GM23338 (cell line): ENCODE results near the gene MARF1. TPM values are rescaled to one million over a fixed set of nuclear protein-coding genes. Genes with fewer than 3 reads are reported as not detected.

Experiments used
- ATAC-seq: fragments of 200-7000 bp; cut with Tn5 transposase; 3 replicates; pipeline ENCODE4 v1.9.1; 2020
- DNase-seq: peaks from one replicate; pipeline ENCODE4 v3.0.0-alpha.2; 2015; ENCODE audit warnings: low spot score
- H2AFZ ChIP-seq: fragments of 200-600 bp; sonication (generic); 2 replicates; pipeline ENCODE4 v1.8.0; 2016; ENCODE audit warnings: antibody characterized with exemption, mild to moderate bottlenecking, moderate library complexity
- H3F3A ChIP-seq: fragments of 200-600 bp; sonication (generic); replicated peaks from 2 replicates; pipeline ENCODE4 v1.8.0; 2017; ENCODE audit warnings: antibody characterized with exemption, mixed run types, low read depth
- H3K27ac ChIP-seq: fragments of 200-600 bp; sonication (generic); 2 replicates; pipeline ENCODE4 v1.6.1; 2016; ENCODE audit warnings: low read depth
- H3K27me3 ChIP-seq: fragments of 200-600 bp; sonication (generic); 2 replicates; pipeline ENCODE4 v1.8.0; 2016; ENCODE audit warnings: mild to moderate bottlenecking, mixed run types, moderate library complexity; ENCODE audit not compliant: insufficient read depth
- H3K36me3 ChIP-seq: fragments of 200-600 bp; sonication (generic); 2 replicates; pipeline ENCODE4 v1.8.0; 2016; ENCODE audit warnings: mild to moderate bottlenecking; ENCODE audit not compliant: insufficient read depth
- H3K4me1 ChIP-seq: fragments of 200-600 bp; sonication (generic); 2 replicates; pipeline ENCODE4 v1.8.0; 2016; ENCODE audit warnings: mild to moderate bottlenecking, moderate library complexity; ENCODE audit not compliant: insufficient read depth
- H3K4me2 ChIP-seq: fragments of 200-600 bp; sonication (generic); 2 replicates; pipeline ENCODE4 v1.7.1; 2017; ENCODE audit warnings: mixed run types
- H3K4me3 ChIP-seq: fragments of 200-600 bp; sonication (generic); 2 replicates; pipeline ENCODE4 v1.6.1; 2016; ENCODE audit warnings: mixed run types
- H3K79me2 ChIP-seq: fragments of 200-600 bp; sonication (generic); replicated peaks from 2 replicates; pipeline ENCODE4 v1.8.0; 2017; ENCODE audit warnings: mild to moderate bottlenecking; ENCODE audit not compliant: insufficient read depth
- H3K9me2 ChIP-seq: fragments of 200-600 bp; sonication (generic); 2 replicates; pipeline ENCODE4 v1.8.0; 2017; ENCODE audit not compliant: insufficient read depth
- H4K20me1 ChIP-seq: fragments of 200-600 bp; sonication (generic); replicated peaks from 2 replicates; pipeline ENCODE4 v1.8.0; 2017; ENCODE audit warnings: mild to moderate bottlenecking; ENCODE audit not compliant: insufficient read depth
- H3K27ac Mint-ChIP-seq: 2 replicates; pipeline ENCODE4 v1.8.0; 2020; ENCODE audit warnings: inconsistent platforms, mild to moderate bottlenecking, moderate library complexity, mixed read lengths
- H3K27me3 Mint-ChIP-seq: 3 replicates; pipeline ENCODE4 v1.8.0; 2022; ENCODE audit warnings: low read depth, mild to moderate bottlenecking, moderate library complexity, mixed read lengths, inconsistent platforms; ENCODE audit not compliant: insufficient read depth, poor library complexity
- H3K36me3 Mint-ChIP-seq: 3 replicates; pipeline ENCODE4 v1.8.0; 2021; ENCODE audit warnings: low read depth, mild to moderate bottlenecking, inconsistent platforms, moderate library complexity, mixed read lengths
- H3K4me1 Mint-ChIP-seq: 3 replicates; pipeline ENCODE4 v1.8.0; 2020; ENCODE audit warnings: mild to moderate bottlenecking, inconsistent platforms, mixed read lengths
- H3K4me3 Mint-ChIP-seq: 3 replicates; pipeline ENCODE4 v1.8.0; 2021; ENCODE audit warnings: moderate library complexity, mild to moderate bottlenecking, inconsistent platforms, mixed read lengths
- H3K9me3 Mint-ChIP-seq: 3 replicates; pipeline ENCODE4 v1.8.0; 2020; ENCODE audit warnings: moderate library complexity, mild to moderate bottlenecking, inconsistent platforms, mixed read lengths
- ZNF331 ChIP-seq: fragments of 250-450 bp; sonication (Bioruptor Pico); IDR thresholded peaks from 2 replicates; pipeline ENCODE4 v1.5.0; 2020; ENCODE audit warnings: low read depth, mild to moderate bottlenecking, moderate library complexity
- polyA plus RNA-seq: library from polyadenylated mRNA; unstranded; fragments of >200 nt; fragmentation: Nextera tagmentation; extraction: Ambion mirVana; gene quantifications from 2 replicates; pipeline ENCODE4 v1.2.1, GENCODE V29; 2016
- total RNA-seq: library from RNA; depleted of rRNA; stranded (reverse); fragments of >200 nt; shearing (Covaris generic); gene quantifications from 2 replicates; pipeline ENCODE4 v1.2.3, GENCODE V29; 2014
- TF ChIP-seq, protein P1 (sequence below), 2 experiments: fragments of 200-600 bp in 1 of 2; sonication (generic) in 1 of 2; conservative IDR thresholded peaks; 2 replicates each; pipeline versions ENCODE4 v1.5.1 to v1.6.1; 2016 to 2017; ENCODE audit warnings: antibody characterized with exemption in 2 of 2, low read depth in 2 of 2, mild to moderate bottlenecking in 2 of 2, moderate library complexity in 1 of 2
- TF ChIP-seq, protein P2 (sequence below): IDR thresholded peaks from one replicate; pipeline ENCODE4 v1.6.1; 2018; ENCODE audit warnings: antibody characterized with exemption; ENCODE audit not compliant: unreplicated experiment
- TF ChIP-seq, protein P3 (sequence below): IDR thresholded peaks from 2 replicates; pipeline ENCODE4 v1.6.1; 2016; ENCODE audit warnings: antibody characterized with exemption
- TF ChIP-seq, protein P4 (sequence below): fragments of 250-450 bp; sonication (Bioruptor Pico); IDR thresholded peaks from 2 replicates; pipeline ENCODE4 v1.5.0; 2020; ENCODE audit warnings: mild to moderate bottlenecking, moderate library complexity

The MARF1 gene
- total and polyA plus RNA-seq, 2 experiments from 2014 or later: 8.3 to 16.0 TPM

DNA sequence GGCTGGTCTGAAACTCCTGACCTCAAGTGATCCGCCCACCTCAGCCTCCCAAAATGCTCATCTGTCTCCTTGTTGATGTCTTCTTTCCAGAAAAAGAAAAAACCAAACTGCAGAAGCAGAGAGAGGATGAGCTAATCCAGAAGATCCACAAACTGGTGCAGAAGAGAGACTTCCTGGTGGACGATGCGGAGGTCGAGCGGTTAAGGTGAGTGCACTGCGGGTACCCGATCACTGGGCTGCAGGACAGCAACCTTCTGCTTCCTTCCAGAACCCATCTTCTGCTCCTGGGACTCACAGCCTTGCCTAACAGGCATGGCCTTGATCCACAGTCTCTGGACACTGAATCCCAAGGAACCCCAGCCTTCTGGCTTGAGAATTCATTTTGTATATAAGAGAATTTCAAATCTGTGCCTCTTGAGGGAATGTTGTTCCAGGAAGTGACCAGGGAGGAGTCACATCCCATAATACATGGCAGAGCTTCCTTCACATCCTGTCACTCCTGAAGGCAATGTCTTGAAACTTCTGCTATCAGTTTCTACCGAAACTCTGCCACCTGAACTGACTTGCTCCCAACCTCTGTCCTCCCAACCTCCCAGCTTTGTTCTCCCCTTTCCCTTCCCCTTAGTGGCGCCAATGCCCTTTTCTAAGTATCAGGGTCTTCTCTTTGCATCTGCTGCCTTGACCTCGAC, 61.7 kb downstream of the MARF1 start:
- H3K4me1 ChIP-seq: no peaks in the 10 kb centered on the region
- H3K4me2 ChIP-seq: no peak overlapping the region
- DNase-seq (no peak), ATAC-seq (no peak)
- no peak overlapping the region for H2AFZ ChIP-seq
- H4K20me1 ChIP-seq: no peaks in the 10 kb centered on the region
- no peak overlapping the region for H3K4me3 ChIP-seq
- TF ChIP-seq, protein P1, sequence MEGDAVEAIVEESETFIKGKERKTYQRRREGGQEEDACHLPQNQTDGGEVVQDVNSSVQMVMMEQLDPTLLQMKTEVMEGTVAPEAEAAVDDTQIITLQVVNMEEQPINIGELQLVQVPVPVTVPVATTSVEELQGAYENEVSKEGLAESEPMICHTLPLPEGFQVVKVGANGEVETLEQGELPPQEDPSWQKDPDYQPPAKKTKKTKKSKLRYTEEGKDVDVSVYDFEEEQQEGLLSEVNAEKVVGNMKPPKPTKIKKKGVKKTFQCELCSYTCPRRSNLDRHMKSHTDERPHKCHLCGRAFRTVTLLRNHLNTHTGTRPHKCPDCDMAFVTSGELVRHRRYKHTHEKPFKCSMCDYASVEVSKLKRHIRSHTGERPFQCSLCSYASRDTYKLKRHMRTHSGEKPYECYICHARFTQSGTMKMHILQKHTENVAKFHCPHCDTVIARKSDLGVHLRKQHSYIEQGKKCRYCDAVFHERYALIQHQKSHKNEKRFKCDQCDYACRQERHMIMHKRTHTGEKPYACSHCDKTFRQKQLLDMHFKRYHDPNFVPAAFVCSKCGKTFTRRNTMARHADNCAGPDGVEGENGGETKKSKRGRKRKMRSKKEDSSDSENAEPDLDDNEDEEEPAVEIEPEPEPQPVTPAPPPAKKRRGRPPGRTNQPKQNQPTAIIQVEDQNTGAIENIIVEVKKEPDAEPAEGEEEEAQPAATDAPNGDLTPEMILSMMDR (conservative IDR thresholded peaks at IDR 0.05; ENCODE audit: low read depth in 2 of 2): no peak
- TF ChIP-seq, protein P2, sequence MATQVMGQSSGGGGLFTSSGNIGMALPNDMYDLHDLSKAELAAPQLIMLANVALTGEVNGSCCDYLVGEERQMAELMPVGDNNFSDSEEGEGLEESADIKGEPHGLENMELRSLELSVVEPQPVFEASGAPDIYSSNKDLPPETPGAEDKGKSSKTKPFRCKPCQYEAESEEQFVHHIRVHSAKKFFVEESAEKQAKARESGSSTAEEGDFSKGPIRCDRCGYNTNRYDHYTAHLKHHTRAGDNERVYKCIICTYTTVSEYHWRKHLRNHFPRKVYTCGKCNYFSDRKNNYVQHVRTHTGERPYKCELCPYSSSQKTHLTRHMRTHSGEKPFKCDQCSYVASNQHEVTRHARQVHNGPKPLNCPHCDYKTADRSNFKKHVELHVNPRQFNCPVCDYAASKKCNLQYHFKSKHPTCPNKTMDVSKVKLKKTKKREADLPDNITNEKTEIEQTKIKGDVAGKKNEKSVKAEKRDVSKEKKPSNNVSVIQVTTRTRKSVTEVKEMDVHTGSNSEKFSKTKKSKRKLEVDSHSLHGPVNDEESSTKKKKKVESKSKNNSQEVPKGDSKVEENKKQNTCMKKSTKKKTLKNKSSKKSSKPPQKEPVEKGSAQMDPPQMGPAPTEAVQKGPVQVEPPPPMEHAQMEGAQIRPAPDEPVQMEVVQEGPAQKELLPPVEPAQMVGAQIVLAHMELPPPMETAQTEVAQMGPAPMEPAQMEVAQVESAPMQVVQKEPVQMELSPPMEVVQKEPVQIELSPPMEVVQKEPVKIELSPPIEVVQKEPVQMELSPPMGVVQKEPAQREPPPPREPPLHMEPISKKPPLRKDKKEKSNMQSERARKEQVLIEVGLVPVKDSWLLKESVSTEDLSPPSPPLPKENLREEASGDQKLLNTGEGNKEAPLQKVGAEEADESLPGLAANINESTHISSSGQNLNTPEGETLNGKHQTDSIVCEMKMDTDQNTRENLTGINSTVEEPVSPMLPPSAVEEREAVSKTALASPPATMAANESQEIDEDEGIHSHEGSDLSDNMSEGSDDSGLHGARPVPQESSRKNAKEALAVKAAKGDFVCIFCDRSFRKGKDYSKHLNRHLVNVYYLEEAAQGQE: no peak
- TF ChIP-seq, protein P3, sequence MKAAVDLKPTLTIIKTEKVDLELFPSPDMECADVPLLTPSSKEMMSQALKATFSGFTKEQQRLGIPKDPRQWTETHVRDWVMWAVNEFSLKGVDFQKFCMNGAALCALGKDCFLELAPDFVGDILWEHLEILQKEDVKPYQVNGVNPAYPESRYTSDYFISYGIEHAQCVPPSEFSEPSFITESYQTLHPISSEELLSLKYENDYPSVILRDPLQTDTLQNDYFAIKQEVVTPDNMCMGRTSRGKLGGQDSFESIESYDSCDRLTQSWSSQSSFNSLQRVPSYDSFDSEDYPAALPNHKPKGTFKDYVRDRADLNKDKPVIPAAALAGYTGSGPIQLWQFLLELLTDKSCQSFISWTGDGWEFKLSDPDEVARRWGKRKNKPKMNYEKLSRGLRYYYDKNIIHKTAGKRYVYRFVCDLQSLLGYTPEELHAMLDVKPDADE: no peak
- TF ChIP-seq ZNF331 (CRISPR knock-in tag): no peak
- TF ChIP-seq, protein P4, sequence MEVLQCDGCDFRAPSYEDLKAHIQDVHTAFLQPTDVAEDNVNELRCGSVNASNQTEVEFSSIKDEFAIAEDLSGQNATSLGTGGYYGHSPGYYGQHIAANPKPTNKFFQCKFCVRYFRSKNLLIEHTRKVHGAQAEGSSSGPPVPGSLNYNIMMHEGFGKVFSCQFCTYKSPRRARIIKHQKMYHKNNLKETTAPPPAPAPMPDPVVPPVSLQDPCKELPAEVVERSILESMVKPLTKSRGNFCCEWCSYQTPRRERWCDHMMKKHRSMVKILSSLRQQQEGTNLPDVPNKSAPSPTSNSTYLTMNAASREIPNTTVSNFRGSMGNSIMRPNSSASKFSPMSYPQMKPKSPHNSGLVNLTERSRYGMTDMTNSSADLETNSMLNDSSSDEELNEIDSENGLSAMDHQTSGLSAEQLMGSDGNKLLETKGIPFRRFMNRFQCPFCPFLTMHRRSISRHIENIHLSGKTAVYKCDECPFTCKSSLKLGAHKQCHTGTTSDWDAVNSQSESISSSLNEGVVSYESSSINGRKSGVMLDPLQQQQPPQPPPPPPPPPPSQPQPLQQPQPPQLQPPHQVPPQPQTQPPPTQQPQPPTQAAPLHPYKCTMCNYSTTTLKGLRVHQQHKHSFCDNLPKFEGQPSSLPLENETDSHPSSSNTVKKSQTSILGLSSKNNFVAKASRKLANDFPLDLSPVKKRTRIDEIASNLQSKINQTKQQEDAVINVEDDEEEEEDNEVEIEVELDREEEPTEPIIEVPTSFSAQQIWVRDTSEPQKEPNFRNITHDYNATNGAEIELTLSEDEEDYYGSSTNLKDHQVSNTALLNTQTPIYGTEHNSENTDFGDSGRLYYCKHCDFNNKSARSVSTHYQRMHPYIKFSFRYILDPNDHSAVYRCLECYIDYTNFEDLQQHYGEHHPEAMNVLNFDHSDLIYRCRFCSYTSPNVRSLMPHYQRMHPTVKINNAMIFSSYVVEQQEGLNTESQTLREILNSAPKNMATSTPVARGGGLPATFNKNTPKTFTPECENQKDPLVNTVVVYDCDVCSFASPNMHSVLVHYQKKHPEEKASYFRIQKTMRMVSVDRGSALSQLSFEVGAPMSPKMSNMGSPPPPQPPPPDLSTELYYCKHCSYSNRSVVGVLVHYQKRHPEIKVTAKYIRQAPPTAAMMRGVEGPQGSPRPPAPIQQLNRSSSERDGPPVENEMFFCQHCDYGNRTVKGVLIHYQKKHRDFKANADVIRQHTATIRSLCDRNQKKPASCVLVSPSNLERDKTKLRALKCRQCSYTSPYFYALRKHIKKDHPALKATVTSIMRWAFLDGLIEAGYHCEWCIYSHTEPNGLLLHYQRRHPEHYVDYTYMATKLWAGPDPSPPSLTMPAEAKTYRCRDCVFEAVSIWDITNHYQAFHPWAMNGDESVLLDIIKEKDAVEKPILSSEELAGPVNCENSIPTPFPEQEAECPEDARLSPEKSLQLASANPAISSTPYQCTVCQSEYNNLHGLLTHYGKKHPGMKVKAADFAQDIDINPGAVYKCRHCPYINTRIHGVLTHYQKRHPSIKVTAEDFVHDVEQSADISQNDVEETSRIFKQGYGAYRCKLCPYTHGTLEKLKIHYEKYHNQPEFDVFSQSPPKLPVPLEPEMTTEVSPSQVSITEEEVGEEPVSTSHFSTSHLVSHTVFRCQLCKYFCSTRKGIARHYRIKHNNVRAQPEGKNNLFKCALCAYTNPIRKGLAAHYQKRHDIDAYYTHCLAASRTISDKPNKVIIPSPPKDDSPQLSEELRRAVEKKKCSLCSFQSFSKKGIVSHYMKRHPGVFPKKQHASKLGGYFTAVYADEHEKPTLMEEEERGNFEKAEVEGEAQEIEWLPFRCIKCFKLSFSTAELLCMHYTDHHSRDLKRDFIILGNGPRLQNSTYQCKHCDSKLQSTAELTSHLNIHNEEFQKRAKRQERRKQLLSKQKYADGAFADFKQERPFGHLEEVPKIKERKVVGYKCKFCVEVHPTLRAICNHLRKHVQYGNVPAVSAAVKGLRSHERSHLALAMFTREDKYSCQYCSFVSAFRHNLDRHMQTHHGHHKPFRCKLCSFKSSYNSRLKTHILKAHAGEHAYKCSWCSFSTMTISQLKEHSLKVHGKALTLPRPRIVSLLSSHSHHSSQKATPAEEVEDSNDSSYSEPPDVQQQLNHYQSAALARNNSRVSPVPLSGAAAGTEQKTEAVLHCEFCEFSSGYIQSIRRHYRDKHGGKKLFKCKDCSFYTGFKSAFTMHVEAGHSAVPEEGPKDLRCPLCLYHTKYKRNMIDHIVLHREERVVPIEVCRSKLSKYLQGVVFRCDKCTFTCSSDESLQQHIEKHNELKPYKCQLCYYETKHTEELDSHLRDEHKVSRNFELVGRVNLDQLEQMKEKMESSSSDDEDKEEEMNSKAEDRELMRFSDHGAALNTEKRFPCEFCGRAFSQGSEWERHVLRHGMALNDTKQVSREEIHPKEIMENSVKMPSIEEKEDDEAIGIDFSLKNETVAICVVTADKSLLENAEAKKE (CRISPR knock-in tag): no peak
- no peaks in the 10 kb centered on the region for H3K79me2 ChIP-seq
- H3K36me3 ChIP-seq: no peaks in the 10 kb centered on the region
- H3K4me1 Mint-ChIP-seq: no peaks in the 10 kb centered on the region
- no peaks in the 10 kb centered on the region for H3F3A ChIP-seq
- H3K4me3 Mint-ChIP-seq: no peak overlapping the region
- no peak overlapping the region for H3K27ac Mint-ChIP-seq
- H3K27me3 Mint-ChIP-seq: peaks cover 2% of the 10 kb centered on the region
- H3K9me3 Mint-ChIP-seq: peaks cover 16% of the 10 kb centered on the region
- H3K9me2 ChIP-seq: 0 out of 2 replicates have a peak, but pooled peaks cover 3% of the 10 kb centered on the region
- no peaks in the 10 kb centered on the region for H3K27me3 ChIP-seq
- H3K27ac ChIP-seq: no peak overlapping the region
- peaks cover 44% of the 10 kb centered on the region for H3K36me3 Mint-ChIP-seq
